Coronary artery (tissue), 2 donors: ENCODE results near the gene PTPN22.

Experiments
- DNase-seq: peaks from one replicate; pipeline ENCODE4 v3.0.0-alpha.2; 2017; ENCODE audit warnings: low spot score
- H3K27ac ChIP-seq, 2 donors: fragments of 200-600 bp; sonication (generic); one replicate each; pipeline ENCODE4 v1.5.1; 2016 to 2019
- H3K4me3 ChIP-seq: fragments of 200-600 bp; sonication (generic); 2 replicates; pipeline ENCODE4 v1.5.1; 2016; ENCODE audit warnings: mild to moderate bottlenecking, moderate library complexity
- TF ChIP-seq, protein P1 (sequence below): fragments of 200-600 bp; sonication (generic); IDR thresholded peaks from one replicate; pipeline ENCODE4 v1.5.1; 2019; ENCODE audit warnings: antibody characterized with exemption

PTPN22 gene

DNA sequence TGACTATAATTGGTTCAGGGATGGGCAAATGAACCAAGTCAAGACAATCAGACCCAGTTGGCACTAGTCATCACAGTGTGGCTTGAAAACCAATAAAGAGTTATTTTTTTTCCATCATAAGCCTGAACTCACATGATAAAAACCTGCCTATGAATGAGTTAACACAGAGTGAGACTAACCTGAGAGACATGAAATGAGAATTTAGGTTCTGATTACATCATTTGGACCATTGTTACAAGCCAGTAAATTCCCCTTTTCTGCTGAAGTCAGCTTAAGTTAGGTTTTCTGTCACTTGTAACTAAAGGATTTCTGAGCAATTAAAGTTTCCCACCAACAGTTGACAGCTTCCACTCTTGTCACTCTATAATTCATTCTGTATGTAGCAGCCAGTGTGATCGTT lies 49.6 kb downstream of the PTPN22 start:
- no peak for DNase-seq
- H3K4me3 ChIP-seq: no peak overlapping the region
- H3K27ac ChIP-seq: no peak overlapping the region
- TF ChIP-seq, protein P1, sequence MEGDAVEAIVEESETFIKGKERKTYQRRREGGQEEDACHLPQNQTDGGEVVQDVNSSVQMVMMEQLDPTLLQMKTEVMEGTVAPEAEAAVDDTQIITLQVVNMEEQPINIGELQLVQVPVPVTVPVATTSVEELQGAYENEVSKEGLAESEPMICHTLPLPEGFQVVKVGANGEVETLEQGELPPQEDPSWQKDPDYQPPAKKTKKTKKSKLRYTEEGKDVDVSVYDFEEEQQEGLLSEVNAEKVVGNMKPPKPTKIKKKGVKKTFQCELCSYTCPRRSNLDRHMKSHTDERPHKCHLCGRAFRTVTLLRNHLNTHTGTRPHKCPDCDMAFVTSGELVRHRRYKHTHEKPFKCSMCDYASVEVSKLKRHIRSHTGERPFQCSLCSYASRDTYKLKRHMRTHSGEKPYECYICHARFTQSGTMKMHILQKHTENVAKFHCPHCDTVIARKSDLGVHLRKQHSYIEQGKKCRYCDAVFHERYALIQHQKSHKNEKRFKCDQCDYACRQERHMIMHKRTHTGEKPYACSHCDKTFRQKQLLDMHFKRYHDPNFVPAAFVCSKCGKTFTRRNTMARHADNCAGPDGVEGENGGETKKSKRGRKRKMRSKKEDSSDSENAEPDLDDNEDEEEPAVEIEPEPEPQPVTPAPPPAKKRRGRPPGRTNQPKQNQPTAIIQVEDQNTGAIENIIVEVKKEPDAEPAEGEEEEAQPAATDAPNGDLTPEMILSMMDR: no peak

DNA sequence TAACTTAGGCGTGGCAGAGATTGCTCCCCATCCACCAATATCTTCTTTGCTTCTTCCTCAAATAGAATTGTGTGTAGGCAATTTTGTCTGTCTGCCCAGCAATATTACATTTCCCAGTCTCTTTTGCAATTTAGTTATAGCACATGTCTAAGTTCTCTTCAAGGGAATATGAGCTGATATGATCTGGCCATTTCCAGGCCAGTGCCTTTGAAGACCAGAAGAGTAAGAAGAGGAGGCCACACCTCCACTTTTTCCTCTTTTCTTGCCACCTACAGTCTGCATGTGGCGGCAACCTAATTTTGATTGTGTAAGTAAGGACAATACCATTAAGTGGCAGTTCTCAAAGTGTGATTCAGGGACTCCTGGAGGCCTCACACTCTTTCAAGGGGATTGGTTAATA lies 52.9 kb downstream of the PTPN22 start:
- Histone ChIP-seq H3K4me3 (no peak overlapping the region), H3K27ac (no peak overlapping the region)
- TF ChIP-seq, protein P1: no peak
- no peak for DNase-seq

DNA sequence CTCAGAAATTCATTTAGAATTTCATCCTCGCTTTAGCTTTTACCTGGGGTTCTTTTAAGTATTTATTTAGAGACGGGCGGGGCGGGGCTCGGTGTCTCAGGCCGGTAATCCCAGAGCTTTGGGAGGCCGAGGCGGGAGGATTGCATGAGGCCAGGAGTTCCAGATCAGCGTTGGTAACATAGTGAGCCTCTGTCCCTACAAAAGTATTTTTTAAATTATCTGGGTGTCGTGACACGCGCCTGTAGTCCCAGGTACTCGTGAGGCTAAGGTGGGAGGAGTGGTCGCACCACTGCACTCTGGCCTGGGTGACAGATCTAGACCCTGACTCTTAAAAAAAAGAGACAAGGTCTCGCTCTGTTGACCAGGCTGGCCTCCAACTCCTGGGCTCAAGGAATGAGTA lies 58.3 kb downstream of the PTPN22 start:
- no peak for DNase-seq
- TF ChIP-seq, protein P1: no peak
- H3K27ac ChIP-seq: no peak overlapping the region
- no peak overlapping the region for H3K4me3 ChIP-seq

DNA sequence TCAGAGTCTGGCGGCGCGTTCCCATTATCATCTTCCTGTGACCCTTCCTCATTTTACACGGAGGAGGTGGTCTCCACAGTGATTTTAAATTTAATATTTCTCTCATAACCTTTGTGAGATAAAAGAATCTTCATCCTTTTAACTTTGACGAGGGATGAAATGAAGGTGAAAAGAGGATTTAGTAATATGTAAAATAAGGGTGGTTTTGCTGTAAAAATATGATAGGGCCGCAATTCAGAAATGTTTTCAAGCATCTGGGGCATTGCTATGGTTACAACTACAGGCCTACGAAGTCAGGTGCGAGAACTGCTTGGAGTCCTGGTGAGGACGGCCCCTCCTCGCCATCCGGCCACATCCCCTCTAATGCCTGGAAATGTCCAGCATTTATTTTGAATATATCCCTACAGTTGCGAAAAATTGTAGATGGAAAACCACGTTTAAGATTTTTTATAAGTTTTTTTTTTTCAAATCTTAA lies 58.8 kb downstream of the PTPN22 start:
- DNase-seq: no peak
- TF ChIP-seq, protein P1: no peak
- Histone ChIP-seq H3K4me3 (peak overlapping the region; percentile 92), H3K27ac (peak overlapping the region; percentile 73 to 98)

DNA sequence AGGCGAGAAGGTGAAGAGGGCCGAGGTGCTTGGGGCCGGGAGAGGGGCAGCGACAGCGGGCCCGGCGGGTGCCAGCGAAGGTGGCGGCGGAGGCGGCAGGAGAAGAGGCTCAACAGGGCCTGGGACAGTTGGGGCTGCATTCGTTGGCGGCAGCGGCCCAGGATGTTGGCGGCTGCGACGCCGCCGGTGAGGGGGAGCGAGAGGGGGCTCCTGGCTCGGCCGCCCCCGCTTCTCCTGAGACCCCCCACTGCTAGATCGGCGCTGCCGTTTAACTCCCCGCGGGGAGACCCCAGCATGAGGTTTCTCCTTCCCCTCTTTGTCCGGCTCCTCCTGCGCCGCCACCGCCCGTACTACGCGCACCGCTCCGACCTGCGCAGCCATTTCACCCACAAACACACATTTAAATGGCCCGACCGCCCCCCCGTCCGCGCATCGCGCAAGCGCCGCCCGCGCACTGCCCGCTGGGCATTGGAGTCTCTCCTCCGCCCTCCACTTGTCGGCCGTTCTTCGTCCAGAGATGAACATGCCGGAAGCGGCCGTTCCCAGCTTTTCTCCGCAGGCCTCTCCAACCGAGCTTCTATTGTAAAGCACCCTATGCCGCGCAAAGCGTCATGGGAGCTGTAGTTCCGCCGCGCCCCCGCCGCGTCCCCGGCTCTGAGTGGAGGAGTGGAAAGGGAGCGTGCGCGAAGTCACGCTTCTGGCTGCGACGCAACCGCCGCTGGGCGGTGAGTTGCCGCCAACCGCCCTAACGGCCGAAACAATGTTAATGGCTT lies 59.4 kb downstream of the PTPN22 start, which contains the start of gene RSBN1:
TSS of gene RSBN1 (minus strand) at position 589 of the 773 bp plus-strand sequence. CDS start at position 525, 64 bp downstream.
- DNase-seq: peak; percentile 99
- TF ChIP-seq, protein P1: no peak
- H3K4me3 ChIP-seq: peak within 1 kb of the TSS; percentile 92
- H3K27ac ChIP-seq: peak within 1 kb of the TSS; percentile 98 to 99

DNA sequence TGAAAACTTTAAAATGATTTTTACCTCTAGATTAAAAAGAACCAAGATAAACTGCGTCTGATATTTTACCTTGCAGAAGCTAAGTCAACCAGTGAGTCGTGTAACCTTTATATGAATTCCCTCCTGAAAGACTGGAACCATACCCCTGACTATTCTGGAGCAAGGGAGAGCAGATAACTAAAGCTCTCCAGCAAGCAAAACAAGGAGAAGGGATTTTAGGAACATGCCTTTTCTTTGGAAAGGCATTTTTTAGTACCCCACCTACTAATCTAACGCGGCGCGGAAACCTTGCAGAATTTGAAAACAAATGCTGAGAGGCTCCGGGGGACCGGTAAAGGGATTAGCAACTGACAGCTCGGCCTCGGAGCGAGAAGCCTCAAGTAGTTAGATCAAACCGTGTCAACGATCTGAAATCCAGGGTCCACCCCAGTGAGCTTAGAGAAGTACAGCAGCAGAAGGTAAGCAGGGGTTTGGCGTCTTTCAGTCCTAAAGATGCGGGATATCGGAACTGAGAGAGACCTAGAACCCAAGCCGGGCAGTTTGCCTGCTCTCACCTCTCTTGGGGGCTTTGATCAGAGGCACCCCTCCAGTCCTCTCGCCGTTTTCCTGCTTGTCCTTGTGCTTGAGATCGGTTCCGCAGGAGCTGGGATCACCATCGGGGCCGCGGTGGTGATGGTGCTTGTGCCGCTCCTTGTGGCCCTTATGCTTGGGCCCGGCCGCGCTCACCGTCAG lies 60.2 kb downstream of the PTPN22 start:
- H3K4me3 ChIP-seq: peak overlapping the region; percentile 92
- TF ChIP-seq, protein P1: no peak
- H3K27ac ChIP-seq: peak overlapping the region; percentile 98 to 99
- DNase-seq: no peak
